SK-N-SH (cell line): Measurements from ENCODE around the gene IGFALS.

Experiments
- EP300 ChIP-seq, 2 experiments: IDR thresholded peaks; 2 replicates each; pipeline versions ENCODE4 v1.4.0 to v1.6.1; 2012; ENCODE audit warnings: borderline replicate concordance in 1 of 2, low read depth in 1 of 2, low read length in 1 of 2
- FOSL2 ChIP-seq: IDR thresholded peaks from 2 replicates; pipeline ENCODE4 v1.4.0; 2012; ENCODE audit warnings: low read depth, mild to moderate bottlenecking, moderate library complexity, borderline replicate concordance
- JUND ChIP-seq: IDR thresholded peaks from 2 replicates; pipeline ENCODE4 v1.4.0; 2012
- POLR2AphosphoS5 ChIP-seq: IDR thresholded peaks from 2 replicates; pipeline ENCODE4 v1.6.1; 2012; ENCODE audit warnings: low read depth, low read length
- RCOR1 ChIP-seq: fragments of 150-350 bp; IDR thresholded peaks from 2 replicates; pipeline ENCODE4 v1.6.1; 2017; ENCODE audit warnings: antibody characterized with exemption, low read length
- REST ChIP-seq: IDR thresholded peaks from 2 replicates; pipeline ENCODE4 v1.6.1; 2012; ENCODE audit warnings: mild to moderate bottlenecking, low read depth, low read length, moderate library complexity
- RFX5 ChIP-seq: IDR thresholded peaks from 2 replicates; pipeline ENCODE4 v1.6.1; 2012; ENCODE audit warnings: mild to moderate bottlenecking, improper control_type of control experiment, low read length
- SIN3A ChIP-seq: IDR thresholded peaks from 2 replicates; pipeline ENCODE4 v1.6.1; 2012; ENCODE audit warnings: low read depth, mild to moderate bottlenecking, low read length, moderate library complexity, borderline replicate concordance
- YY1 ChIP-seq: IDR thresholded peaks from 2 replicates; pipeline ENCODE4 v1.4.0; 2012; ENCODE audit warnings: low read depth, mild to moderate bottlenecking
- ZBTB33 ChIP-seq: IDR thresholded peaks from 2 replicates; pipeline ENCODE4 v1.4.0; 2012; ENCODE audit warnings: low read depth, borderline replicate concordance
- TF ChIP-seq, protein P1 (sequence below): fragments of 200-600 bp; sonication (generic); IDR thresholded peaks from 2 replicates; pipeline ENCODE4 v1.6.1; 2017; ENCODE audit warnings: antibody characterized with exemption, mild to moderate bottlenecking, moderate library complexity
- TF ChIP-seq, protein P2 (sequence below): fragments of 150-350 bp; IDR thresholded peaks from 2 replicates; pipeline ENCODE4 v1.6.1; 2017; ENCODE audit warnings: antibody characterized with exemption, low read length, low read depth, borderline replicate concordance
- TF ChIP-seq, protein P3 (sequence below): IDR thresholded peaks from 2 replicates; pipeline ENCODE4; 2012
- TF ChIP-seq, protein P4 (sequence below): fragments of 150-350 bp; IDR thresholded peaks from 2 replicates; pipeline ENCODE4 v1.6.1; 2016; ENCODE audit warnings: mild to moderate bottlenecking, low read depth, low read length

DNA sequence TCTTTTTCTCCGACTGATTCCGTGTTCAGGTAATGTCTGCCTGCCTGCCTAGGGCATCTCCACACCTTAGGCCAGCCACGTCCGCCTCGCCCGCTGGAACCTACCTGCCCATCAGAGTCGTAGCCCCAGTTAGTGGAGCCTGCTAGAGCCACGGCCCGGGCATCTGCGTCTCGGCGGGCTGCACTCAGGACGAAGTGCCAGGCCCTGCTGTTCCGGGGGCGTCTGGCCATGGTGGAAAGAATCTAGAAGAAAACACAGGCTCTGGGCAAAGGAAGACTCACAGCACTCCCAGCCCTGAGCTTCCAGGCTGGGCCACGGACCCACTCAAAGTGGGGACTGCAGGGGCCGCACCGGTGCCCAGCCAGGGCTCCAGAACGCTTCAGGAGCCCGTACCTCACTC is 12.3 kb downstream of the IGFALS start:
- TF ChIP-seq, protein P1, sequence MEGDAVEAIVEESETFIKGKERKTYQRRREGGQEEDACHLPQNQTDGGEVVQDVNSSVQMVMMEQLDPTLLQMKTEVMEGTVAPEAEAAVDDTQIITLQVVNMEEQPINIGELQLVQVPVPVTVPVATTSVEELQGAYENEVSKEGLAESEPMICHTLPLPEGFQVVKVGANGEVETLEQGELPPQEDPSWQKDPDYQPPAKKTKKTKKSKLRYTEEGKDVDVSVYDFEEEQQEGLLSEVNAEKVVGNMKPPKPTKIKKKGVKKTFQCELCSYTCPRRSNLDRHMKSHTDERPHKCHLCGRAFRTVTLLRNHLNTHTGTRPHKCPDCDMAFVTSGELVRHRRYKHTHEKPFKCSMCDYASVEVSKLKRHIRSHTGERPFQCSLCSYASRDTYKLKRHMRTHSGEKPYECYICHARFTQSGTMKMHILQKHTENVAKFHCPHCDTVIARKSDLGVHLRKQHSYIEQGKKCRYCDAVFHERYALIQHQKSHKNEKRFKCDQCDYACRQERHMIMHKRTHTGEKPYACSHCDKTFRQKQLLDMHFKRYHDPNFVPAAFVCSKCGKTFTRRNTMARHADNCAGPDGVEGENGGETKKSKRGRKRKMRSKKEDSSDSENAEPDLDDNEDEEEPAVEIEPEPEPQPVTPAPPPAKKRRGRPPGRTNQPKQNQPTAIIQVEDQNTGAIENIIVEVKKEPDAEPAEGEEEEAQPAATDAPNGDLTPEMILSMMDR: no peak
- TF ChIP-seq ZBTB33 (no peak), YY1 (no peak), JUND (no peak), FOSL2 (no peak), POLR2AphosphoS5 (no peak), REST (no peak), RCOR1 (no peak), RFX5 (no peak), EP300 (IDR thresholded peaks at IDR 0.05; ENCODE audit: borderline replicate concordance in 1 of 2, low read depth in 1 of 2, low read length in 1 of 2) (no peak), SIN3A (no peak)
- TF ChIP-seq, protein P2, sequence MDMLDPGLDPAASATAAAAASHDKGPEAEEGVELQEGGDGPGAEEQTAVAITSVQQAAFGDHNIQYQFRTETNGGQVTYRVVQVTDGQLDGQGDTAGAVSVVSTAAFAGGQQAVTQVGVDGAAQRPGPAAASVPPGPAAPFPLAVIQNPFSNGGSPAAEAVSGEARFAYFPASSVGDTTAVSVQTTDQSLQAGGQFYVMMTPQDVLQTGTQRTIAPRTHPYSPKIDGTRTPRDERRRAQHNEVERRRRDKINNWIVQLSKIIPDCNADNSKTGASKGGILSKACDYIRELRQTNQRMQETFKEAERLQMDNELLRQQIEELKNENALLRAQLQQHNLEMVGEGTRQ: no peak
- TF ChIP-seq, protein P3, sequence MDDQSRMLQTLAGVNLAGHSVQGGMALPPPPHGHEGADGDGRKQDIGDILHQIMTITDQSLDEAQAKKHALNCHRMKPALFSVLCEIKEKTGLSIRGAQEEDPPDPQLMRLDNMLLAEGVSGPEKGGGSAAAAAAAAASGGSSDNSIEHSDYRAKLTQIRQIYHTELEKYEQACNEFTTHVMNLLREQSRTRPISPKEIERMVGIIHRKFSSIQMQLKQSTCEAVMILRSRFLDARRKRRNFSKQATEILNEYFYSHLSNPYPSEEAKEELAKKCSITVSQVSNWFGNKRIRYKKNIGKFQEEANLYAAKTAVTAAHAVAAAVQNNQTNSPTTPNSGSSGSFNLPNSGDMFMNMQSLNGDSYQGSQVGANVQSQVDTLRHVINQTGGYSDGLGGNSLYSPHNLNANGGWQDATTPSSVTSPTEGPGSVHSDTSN: no peak
- TF ChIP-seq, protein P4, sequence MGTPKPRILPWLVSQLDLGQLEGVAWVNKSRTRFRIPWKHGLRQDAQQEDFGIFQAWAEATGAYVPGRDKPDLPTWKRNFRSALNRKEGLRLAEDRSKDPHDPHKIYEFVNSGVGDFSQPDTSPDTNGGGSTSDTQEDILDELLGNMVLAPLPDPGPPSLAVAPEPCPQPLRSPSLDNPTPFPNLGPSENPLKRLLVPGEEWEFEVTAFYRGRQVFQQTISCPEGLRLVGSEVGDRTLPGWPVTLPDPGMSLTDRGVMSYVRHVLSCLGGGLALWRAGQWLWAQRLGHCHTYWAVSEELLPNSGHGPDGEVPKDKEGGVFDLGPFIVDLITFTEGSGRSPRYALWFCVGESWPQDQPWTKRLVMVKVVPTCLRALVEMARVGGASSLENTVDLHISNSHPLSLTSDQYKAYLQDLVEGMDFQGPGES: no peak
